Measurements from ENCODE around the gene PDCD2L.
"Not testable (repeated sequence)": the region's sequence is repeated elsewhere in the genome, so short reads cannot be mapped to it uniquely, and the experiment has no call there.

Gene PDCD2L

DNA sequence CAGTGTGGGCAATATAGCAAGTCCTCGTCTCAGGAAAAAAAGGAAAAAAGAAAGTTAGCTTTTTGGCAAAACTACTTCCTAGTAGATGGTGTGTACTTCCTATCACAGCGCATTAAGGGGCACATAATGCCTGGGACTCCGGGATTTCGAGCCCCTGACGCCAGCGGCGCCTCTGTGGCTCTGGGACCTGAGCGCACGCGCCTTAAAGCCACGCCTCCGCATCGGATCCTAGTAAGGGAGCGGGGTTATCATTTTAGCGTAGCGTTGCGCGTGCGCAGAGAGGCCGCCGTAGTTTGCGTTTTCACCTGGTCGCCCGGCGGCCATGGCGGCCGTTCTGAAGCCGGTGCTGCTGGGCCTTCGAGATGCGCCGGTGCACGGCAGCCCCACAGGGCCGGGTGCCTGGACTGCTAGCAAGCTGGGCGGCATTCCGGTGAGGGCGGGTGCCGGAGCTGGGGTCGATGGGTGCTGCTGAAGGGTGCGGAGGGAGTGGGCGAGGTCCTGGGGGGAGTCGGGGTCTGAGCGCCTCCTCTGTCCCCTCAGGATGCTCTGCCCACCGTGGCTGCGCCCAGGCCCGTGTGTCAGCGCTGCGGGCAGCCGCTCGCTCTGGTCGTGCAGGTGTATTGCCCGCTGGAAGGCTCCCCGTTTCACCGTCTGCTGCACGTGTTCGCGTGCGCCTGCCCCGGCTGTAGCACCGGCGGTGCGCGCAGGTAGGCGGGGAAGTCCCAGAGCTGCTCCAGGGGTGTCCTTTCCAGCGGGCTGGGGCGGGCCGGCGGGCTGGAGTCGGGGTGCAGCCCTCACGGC, at the start of gene PDCD2L:
PDCD2L (plus strand) TSS at position 291 of the 801 bp plus-strand sequence; CDS start at position 323, 32 bp downstream.
- peak; percentile 93 for DNase-seq

- DNase-seq: no peak
These were observed 49.0 kb upstream of the PDCD2L start for GRCh38 chr19:34355201-34355600.

- no peak for DNase-seq
These were observed 47.3 kb upstream of the PDCD2L start for GRCh38 chr19:34356875-34357274.

DNA sequence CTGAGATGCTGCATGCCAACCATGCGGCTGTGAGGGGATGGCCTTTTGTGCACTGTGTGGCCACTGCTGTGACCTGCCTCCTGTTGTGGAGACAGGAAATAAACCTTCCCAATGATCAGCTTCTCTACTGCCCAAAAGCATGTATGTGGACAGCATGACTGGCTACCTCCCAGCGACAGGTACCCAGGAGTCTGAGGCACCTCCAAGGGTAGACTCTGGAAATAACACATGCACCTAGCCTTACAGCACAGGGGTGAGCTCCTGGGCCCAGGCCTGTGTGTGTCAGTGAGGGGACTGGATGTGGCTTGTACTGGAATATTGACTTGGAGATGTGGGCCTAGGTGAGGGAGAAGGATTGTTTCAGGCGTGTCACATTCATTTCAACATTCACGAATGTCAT, 46.8 kb upstream of the PDCD2L start:
- DNase-seq: no peak

- peak; percentile 95 for DNase-seq
These were observed 44.9 kb upstream of the PDCD2L start for GRCh38 chr19:34359140-34359953.

DNA sequence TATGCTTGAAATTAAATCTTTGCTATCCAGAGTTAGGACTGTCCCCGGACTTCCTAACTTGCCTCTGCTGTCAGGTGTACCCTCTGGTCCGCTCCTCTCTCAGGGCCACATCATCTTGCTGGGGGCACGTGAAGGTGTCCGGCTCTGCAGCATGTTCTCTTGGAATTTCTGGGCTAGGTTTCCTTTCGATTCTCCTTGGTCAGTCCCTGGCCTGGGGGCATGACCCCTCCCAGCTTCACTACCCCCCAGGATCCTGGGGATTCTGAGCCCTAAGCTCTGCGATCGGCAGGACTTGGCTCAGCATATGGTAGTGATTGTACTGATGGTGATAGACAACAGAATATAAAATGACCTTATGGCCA, 44.3 kb upstream of the PDCD2L start:
- no peak for DNase-seq

DNA sequence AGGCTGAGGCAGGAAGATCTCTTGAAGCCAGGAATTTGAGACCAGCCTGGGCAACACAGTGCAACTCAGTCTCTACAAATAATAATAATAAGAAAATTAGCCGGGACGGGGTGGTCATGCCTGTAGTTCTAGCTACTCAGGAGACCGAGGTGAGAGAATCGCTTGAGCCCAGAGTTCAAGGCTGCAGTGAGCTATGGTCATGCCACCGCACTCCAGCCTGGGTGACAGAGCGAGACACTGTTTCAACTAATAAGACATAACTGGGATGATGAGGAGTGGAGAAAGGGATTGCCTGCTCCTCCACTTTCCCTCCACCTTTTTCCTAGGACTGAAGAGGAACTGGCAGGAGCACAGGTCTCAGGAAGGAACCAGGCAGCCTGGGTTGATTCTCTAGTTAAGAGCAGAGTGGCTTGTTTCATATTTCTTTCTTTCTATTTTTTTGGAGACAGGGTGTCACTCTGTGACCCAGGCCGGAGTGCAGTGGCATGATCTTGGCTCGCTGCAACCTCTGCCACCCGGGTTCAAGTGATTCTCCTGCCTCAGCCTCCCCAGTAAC, 43.8 kb upstream of the PDCD2L start:
- DNase-seq: no peak

GRCh38 chr19:34362679-34363069, 41.5 kb upstream of the PDCD2L start:
- no peak for DNase-seq

- no peak for DNase-seq
These were observed 41.1 kb upstream of the PDCD2L start for GRCh38 chr19:34363094-34363493.

DNA sequence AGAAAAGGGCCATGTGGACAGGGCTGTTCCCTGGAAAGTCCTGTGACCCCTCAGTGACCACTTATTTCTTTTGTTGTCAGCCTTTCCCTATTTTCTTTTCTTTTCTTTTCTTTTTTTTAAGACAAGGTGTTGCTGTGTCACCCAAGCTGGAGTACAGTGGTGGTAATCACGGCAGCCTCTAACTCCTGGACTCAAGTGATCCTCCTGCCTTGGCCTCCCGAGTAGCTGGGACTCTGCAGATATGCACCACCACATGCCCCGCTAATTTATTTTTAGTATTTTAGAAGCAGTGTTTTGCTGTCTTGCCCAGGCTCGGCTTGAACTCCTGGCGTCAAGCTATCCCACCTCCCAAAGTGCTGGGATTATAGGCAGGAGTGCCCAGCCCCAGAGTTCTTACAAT, 40.3 kb upstream of the PDCD2L start:
- DNase-seq: no peak

DNA sequence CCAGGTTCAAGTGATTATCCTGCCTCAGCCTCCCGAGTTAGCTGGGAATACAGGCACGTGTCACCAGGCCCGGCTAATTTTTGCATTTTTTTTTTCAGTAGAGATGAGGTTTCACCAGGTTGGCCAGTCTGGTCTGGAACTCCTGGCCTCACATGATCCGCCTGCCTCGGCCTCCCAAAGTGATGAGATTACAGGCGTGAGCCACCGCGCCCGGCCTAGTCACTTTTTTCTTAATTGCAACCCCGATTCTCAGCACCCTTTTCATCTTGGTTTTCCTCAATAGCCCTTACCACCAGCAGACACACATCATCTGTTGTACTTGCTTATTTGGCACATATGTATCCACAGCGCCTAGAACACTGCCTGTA, 39.8 kb upstream of the PDCD2L start:
- DNase-seq: no peak

- peak; percentile 74 for DNase-seq
These were observed 39.3 kb upstream of the PDCD2L start, which contains the start of gene GPI for GRCh38 chr19:34364830-34365462. GPI (plus strand) TSS chr19:34365196; CDS start chr19:34365267, 71 bp downstream.

DNA sequence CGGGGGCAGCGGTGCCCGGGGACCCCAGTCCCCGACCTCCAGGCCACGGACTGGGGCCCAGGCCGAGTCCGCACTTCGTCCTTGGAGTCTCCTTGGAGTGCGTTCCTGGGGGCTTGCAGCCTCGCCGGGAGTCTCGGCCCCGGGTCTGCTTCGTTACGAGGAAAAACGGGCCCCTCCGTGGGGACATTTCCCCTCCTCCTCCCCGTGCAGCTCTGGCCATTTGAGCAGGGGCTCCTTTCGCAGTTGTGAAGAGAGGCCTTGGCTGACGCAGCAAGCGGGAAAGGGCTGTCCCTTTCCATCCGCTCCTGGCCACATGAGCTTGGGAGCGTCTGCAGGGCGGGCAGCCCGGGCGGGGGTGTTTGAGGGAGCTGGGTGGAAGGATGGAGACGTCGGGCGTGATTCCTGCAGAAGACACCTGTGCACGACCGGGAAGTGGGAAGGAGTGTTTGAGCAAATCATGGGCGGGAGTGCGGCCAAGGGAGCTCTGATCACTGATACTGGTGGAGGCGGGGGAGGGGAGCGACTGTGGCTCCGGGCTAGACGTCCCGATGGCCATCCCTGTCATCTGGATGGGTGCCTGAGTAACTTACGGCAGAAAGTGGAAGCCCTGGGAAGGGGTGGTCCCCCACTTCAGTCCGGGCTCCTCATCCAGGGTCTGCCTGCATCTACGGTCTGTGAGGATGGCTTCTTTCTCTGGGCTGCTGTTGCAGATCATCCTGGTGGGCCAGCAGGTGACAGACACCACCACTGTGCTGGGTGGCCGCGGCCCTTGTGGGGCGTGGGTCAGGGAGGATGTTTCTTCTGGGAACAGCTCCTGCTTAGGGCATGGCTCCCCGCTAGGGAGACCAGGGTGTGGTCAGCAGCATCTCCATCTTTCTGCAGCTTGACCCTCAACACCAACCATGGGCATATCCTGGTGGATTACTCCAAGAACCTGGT, 38.5 kb upstream of the PDCD2L start:
- peak; percentile 24 for DNase-seq

GRCh38 chr19:34366738-34367623, 37.2 kb upstream of the PDCD2L start:
- DNase-seq: no peak

DNA sequence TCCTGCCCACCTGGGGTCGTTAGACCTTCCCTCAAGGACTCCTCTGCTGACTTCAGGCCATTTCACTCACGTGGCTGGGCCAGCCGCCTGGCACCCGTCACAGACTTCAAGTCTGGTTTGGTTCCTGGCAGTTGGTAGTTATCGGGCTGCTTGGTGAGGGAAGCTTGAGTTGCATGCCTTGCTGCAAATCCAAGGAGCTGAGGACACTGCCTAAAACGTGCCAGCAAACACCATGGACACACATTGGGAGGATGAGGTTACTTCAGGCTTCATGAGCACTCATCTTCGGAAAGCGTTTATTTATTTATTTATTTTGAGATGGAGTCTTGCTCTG, 36.6 kb upstream of the PDCD2L start:
- no peak for DNase-seq

DNA sequence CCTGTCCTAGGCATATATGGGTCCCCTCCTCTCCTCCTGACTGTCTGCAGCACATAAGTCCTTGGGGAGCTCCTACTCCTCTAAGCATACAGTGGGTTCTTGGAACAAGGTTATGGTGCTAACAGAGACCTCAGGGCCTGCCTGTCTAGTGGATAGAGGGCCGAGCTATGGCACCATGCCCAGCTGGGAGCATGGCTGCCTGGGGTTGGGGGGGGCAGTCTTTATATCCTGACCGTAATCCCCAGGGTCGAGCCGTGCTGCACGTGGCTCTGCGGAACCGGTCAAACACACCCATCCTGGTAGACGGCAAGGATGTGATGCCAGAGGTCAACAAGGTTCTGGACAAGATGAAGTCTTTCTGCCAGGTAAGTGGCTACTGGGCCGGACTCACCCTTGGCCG, 35.9 kb upstream of the PDCD2L start:
- no peak for DNase-seq

- DNase-seq: not testable (repeated sequence)
These were observed 35.0 kb upstream of the PDCD2L start for GRCh38 chr19:34369166-34369565.

GRCh38 chr19:34370117-34370516, 34.1 kb upstream of the PDCD2L start:
- DNase-seq: no peak

DNA sequence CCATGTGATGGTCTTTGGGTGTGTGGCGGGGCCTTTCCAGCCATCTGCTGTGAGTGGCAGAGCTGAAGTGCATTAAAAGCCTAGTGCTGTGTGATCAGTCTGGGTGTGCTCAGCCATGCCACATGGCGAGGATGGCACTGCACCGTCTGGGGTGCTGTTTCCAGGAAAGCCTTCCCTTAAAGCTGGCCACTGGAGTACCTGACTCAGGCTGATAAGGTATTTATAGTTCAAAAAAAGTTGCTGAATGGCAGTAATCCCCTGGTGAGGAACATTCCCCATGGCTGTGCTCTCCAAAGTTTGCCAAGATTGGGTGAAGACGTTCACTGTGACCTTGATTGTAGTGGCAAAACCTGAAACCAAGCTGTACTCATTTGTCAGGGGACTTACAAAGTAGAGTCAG, 33.2 kb upstream of the PDCD2L start:
- DNase-seq: no peak

DNA sequence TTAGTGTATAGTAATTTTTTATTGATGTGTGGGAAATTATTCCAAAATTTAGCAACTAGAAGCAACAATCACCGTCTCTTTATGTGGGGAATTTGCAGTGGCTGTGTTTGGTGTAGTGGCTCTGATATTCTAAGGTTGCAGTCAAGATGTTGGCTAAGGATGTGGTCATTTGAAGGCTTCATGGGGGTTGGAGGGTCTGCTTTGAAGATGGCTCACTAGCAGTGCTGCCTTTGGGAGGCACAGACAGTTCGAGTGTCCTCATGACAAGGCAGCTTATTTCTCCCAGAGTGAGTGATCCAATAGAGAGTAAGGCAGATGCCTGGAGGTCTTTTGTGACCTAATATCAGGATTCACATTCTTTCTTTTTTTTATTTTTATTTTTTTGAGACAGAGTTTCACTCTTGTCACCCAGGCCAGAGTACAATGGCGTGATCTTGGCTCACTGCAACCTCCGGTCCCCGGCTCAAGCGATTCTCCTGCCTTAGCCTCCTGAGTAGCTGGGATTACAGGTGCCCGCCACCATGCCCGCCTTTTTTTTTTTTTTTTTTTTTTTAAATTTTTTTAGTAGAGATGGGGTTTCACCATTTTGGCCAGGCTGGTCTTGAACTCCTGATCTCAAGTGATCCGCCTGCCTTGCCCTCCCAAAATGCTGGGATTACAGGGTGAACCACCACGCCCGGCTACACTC, 30.5 kb upstream of the PDCD2L start:
- DNase-seq: no peak

- no peak for DNase-seq
These were observed 28.6 kb upstream of the PDCD2L start for GRCh38 chr19:34375598-34375997.
